ENCODE data around the gene TCIRG1.
"Not testable (repeated sequence)": the region's sequence is repeated elsewhere in the genome, so short reads cannot be mapped to it uniquely, and the experiment has no call there.

Gene TCIRG1

DNA sequence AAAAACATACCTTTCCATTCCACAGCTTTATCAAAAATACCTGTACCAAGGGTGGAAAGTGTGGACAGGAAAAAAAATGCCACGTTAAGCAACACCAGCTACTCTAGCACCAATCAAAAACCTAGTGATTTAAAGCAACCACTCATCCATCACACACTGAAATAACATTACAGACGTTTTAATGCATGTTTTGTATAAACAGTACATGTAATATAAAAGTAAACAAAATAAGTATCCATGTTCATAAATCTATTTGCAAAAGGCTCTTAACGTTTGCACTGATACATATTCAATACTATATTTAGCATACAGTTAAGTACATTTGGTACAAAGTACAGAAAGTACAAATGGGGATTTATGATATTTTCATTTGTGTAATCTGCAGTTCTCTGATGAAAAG lies 43.7 kb downstream of the TCIRG1 start:
- no peak for DNase-seq (ENCODE audit: low spot score)
- peaks cover 2% of the 10 kb centered on the region for H3K36me3 Mint-ChIP-seq (ENCODE audit: low read depth)
- H3K27ac Mint-ChIP-seq, result no peak overlapping the region
- H3K27me3 Mint-ChIP-seq (ENCODE audit: low read depth), result no peaks in the 10 kb centered on the region
- no peak overlapping the region for H3K4me3 Mint-ChIP-seq
- H3K9me3 Mint-ChIP-seq, result no peaks in the 10 kb centered on the region
- H3K4me1 Mint-ChIP-seq (ENCODE audit: low read depth), result no peaks in the 10 kb centered on the region

DNA sequence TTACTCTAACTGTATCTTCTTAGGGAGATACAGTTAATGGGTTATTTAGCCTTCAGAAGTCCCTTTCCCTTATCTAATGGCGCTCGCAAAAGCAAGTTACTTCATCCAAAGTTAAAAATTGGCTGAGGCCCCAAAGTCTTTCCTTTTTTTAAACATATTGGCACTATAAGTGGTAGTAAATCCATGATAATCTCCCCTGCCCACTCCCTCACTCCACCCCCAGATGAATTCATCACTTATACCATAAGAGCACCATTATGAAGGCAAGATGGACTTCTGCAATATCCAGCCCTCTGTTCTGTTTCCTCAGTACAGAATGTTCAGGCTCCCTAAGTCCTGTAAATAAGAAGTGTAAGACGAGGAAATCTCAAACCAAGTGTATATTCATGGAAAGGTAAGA lies 44.7 kb downstream of the TCIRG1 start:
- no peak overlapping the region for H3K4me3 Mint-ChIP-seq
- no peaks in the 10 kb centered on the region for H3K9me3 Mint-ChIP-seq
- H3K27ac Mint-ChIP-seq, result no peak overlapping the region
- H3K27me3 Mint-ChIP-seq (ENCODE audit: low read depth), result no peaks in the 10 kb centered on the region
- H3K4me1 Mint-ChIP-seq (ENCODE audit: low read depth), result no peaks in the 10 kb centered on the region
- peaks cover 2% of the 10 kb centered on the region for H3K36me3 Mint-ChIP-seq (ENCODE audit: low read depth)
- no peak for DNase-seq (ENCODE audit: low spot score)

DNA sequence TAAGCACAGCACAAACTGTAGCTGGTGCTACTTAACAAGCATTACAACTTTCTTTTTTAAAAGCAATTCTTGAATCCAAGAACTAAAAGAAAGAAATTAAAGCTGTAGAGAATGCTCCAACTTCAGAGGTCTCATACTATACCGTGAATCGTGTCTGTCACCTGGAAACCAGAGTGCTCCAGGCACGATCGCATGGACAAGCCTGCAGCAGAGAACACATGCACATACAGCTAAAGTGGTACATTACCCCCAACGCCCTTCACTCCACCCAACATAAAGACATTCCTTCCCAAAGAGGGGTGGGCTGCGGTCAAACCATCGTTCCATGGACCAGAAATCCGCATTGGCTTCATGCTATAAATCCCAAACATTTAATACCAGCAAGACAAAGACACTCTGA lies 50.9 kb downstream of the TCIRG1 start:
- Mint-ChIP-seq H3K9me3 (no peaks in the 10 kb centered on the region), H3K4me3 (no peak overlapping the region), H3K27ac (no peak overlapping the region), H3K27me3 (ENCODE audit: low read depth) (no peaks in the 10 kb centered on the region), H3K4me1 (ENCODE audit: low read depth) (no peaks in the 10 kb centered on the region), H3K36me3 (ENCODE audit: low read depth) (peaks cover 2% of the 10 kb centered on the region)
- DNase-seq (ENCODE audit: low spot score), result no peak

DNA sequence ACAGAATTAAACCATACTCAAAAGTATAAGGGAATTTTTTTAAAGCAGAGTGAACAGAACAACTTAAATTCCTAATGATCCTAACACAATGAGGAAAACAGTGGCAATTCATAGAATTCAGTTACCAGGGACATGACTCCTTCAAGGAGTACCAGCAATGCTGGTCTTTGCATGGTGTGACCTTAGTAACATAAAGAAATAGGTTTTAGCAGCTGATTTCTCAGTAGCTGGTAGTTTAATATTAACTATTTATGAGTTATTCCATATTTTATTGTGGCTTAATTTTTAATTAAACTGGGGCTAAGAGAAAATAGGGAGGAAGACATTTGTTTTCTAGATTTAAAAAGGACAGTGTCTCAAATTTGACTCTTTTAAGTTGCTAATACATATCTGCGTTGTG lies 51.5 kb downstream of the TCIRG1 start:
- no peaks in the 10 kb centered on the region for H3K27me3 Mint-ChIP-seq (ENCODE audit: low read depth)
- no peak overlapping the region for H3K4me3 Mint-ChIP-seq
- H3K9me3 Mint-ChIP-seq, result no peaks in the 10 kb centered on the region
- H3K36me3 Mint-ChIP-seq (ENCODE audit: low read depth), result peaks cover 2% of the 10 kb centered on the region
- H3K27ac Mint-ChIP-seq, result no peak overlapping the region
- no peak for DNase-seq (ENCODE audit: low spot score)
- H3K4me1 Mint-ChIP-seq (ENCODE audit: low read depth), result no peaks in the 10 kb centered on the region

DNA sequence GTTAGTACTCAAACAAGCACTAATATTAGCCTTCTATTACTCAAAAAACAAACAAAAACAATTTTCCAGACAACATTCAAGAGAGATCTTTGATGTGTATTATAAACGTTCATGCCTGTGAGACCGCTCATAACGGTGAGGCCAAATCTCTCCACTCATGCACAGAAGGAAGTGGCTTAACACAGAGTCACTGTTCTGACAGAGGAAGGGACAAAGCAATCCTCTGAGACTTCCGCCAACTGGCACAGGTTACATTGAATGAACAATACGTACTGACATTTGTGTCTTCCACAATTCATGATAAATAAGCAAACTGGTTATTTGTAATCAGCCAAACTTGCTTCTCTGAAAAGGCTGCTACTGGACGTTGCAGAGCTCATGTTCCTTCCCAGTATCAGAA lies 51.9 kb downstream of the TCIRG1 start:
- no peaks in the 10 kb centered on the region for H3K9me3 Mint-ChIP-seq
- H3K4me3 Mint-ChIP-seq, result no peak overlapping the region
- H3K27me3 Mint-ChIP-seq (ENCODE audit: low read depth), result no peaks in the 10 kb centered on the region
- peaks cover 2% of the 10 kb centered on the region for H3K36me3 Mint-ChIP-seq (ENCODE audit: low read depth)
- no peak overlapping the region for H3K27ac Mint-ChIP-seq
- no peak for DNase-seq (ENCODE audit: low spot score)
- no peaks in the 10 kb centered on the region for H3K4me1 Mint-ChIP-seq (ENCODE audit: low read depth)

DNA sequence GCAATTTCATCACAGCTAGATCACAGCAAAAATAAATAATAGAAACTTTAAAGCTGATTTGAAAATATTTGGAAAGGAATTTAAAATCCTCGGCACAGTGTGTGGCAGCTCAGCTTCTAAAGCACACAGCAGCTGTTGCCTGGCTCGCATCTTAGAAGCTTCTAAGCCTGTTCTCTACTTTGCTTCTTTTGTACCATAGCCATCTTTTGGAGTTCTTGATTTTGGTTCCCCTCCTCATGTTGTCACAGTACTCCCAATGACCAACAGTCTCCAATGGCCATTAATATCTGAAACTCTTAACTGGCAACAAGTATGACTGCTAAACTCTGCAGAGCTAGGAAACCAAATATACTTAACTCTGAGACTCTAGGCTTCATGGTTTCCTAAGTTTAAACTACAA lies 53.6 kb downstream of the TCIRG1 start:
- H3K27me3 Mint-ChIP-seq (ENCODE audit: low read depth), result no peaks in the 10 kb centered on the region
- H3K36me3 Mint-ChIP-seq (ENCODE audit: low read depth), result peaks cover 2% of the 10 kb centered on the region
- no peak overlapping the region for H3K27ac Mint-ChIP-seq

DNA sequence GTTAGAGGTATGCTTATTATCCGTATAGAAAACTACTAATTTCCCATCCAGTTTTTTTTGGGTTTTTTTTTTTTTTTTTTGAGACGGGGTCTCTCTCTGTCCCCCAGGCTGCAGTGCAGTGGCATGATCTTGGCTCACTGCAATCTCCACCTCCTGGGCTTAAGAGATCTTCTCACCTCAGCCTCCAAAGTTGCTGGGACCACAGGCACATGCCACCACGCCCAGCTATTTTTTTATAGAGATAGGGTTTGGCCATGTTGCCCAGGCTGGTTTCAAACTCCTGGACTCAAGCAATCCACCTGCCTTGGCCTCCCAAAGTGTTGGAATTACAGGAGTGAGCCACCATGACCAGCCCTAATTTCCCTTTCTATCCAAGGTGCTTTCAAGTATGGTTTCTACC lies 54.1 kb downstream of the TCIRG1 start:
- not testable (repeated sequence) for H3K27me3 Mint-ChIP-seq (ENCODE audit: low read depth); H3K4me3 Mint-ChIP-seq; H3K36me3 Mint-ChIP-seq (ENCODE audit: low read depth); DNase-seq (ENCODE audit: low spot score); H3K9me3 Mint-ChIP-seq; H3K4me1 Mint-ChIP-seq (ENCODE audit: low read depth); H3K27ac Mint-ChIP-seq

More for the DNA sequence above, 53.6 kb downstream of the TCIRG1 start:
- no peaks in the 10 kb centered on the region for H3K9me3 Mint-ChIP-seq
- DNase-seq (ENCODE audit: low spot score), result no peak
- no peaks in the 10 kb centered on the region for H3K4me1 Mint-ChIP-seq (ENCODE audit: low read depth)
- no peak overlapping the region for H3K4me3 Mint-ChIP-seq

DNA sequence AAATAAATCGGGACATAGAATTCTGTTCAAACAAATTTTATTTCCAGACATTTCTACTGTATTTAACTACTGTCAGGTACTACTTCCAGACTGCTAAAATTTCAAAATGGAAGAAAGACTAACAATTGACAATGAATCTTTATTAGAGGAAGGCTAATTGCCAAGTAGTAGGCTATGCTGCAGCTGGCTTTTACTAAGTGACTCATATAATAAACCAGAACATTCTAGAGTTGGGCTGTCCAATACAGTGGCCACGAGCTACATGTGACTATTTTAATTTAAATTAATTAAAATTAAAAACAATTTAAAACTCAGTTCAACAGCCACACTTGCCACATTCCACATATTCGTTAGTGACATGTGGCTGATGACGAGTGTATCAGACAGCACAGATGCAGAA lies 54.7 kb downstream of the TCIRG1 start:
- no peak for DNase-seq (ENCODE audit: low spot score)
- no peaks in the 10 kb centered on the region for H3K4me1 Mint-ChIP-seq (ENCODE audit: low read depth)
- H3K9me3 Mint-ChIP-seq, result no peaks in the 10 kb centered on the region
- no peaks in the 10 kb centered on the region for H3K27me3 Mint-ChIP-seq (ENCODE audit: low read depth)
- no peak overlapping the region for H3K27ac Mint-ChIP-seq
- peaks cover 2% of the 10 kb centered on the region for H3K36me3 Mint-ChIP-seq (ENCODE audit: low read depth)
- H3K4me3 Mint-ChIP-seq, result no peak overlapping the region

DNA sequence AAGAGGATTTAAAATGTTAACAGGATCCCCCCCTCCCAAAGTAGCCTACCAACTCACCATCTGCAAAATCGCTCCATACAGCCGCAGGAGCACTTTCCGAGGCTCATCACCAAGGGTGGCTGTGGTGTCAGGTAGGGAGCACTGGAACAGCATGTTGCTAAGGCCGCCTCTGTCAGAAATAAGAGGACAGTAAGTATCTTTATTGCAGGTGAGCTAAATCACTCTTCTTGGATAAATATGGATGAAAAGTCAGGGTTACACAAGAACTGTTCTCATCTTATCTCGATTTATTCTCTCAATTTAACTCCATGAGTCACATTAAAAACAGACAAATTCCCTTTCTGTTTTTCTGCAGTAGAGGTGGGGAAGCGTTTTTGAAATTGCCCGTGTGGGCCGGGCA lies 58.1 kb downstream of the TCIRG1 start:
- Mint-ChIP-seq H3K36me3 (ENCODE audit: low read depth) (no peaks in the 10 kb centered on the region), H3K27ac (no peak overlapping the region), H3K4me3 (no peak overlapping the region), H3K4me1 (ENCODE audit: low read depth) (peaks cover 7% of the 10 kb centered on the region), H3K9me3 (no peaks in the 10 kb centered on the region), H3K27me3 (ENCODE audit: low read depth) (no peaks in the 10 kb centered on the region)
- DNase-seq (ENCODE audit: low spot score), result no peak

DNA sequence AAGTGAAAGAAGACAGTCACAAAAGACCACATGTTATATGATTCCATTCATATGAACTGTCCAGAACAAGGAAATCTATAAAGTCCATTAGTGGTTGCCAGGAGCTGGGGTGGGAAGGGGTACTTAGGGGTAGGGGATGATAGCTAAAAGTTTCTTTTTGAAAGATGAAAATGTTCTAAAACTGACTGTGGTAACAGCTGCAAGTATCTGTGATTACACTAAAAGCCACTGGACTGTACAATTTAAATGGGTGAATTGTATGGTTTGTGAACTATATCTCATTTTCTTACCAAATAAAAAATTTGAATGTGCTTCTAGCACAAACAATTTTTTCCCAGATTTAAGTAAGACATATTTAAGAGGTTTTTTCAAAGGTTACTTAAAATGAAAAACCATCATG lies 60.2 kb downstream of the TCIRG1 start:
- Mint-ChIP-seq H3K27ac (no peak overlapping the region), H3K9me3 (no peaks in the 10 kb centered on the region), H3K4me3 (no peak overlapping the region), H3K27me3 (ENCODE audit: low read depth) (no peaks in the 10 kb centered on the region), H3K36me3 (ENCODE audit: low read depth) (peaks cover 2% of the 10 kb centered on the region), H3K4me1 (ENCODE audit: low read depth) (peaks cover 7% of the 10 kb centered on the region)
- DNase-seq (ENCODE audit: low spot score), result no peak

DNA sequence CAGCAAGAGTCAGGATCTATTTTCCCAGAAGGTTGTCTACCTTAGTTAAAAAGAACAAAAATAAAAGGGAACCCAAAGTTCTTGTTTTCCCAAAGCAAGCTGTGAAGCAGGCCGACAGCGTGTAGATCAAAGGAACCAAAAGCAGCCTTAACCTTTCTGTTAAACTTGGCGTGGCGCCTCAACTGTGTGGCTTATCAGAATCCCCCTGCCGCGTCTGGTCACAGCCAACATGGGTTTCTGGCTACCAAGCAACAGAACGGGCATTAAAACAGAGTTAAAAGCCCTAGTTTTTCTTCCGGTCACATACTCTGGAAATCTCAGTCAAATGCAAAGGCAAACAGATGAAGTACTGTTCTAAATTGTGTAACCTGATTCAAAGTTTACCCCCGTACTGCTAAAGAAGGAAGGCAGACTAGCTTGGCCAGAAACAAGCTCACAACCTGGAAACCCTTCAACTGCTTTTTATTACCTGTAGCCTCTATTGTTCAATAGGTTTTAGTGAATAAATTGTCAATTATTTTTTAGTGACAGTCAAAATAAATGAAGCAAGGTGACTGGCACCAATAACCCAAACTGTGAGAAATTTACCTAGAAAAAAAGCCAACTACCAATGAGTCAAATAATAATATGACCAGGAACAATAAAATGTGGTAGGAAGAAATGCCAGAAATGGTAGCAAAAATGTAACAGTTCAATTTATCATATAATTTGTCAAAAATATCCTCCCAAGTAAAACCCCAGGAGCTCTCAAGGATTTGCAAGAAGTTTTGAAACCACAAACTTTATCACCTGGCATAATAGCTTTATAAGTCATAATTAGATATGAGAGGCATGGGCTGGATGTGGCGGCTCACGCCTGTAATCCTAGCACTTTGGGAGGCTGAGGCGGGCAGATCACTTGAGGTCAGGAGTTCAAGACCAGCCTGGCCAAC lies 60.9 kb downstream of the TCIRG1 start:
- no peaks in the 10 kb centered on the region for H3K9me3 Mint-ChIP-seq
- no peaks in the 10 kb centered on the region for H3K27me3 Mint-ChIP-seq (ENCODE audit: low read depth)
- peaks cover 7% of the 10 kb centered on the region for H3K4me1 Mint-ChIP-seq (ENCODE audit: low read depth)
- DNase-seq (ENCODE audit: low spot score), result no peak
- peak overlapping the region; percentile 24 for H3K4me3 Mint-ChIP-seq
- H3K36me3 Mint-ChIP-seq (ENCODE audit: low read depth), result peaks cover 2% of the 10 kb centered on the region
- H3K27ac Mint-ChIP-seq, result no peak overlapping the region

Measured in T-helper 2 cell treated with Interferon-gamma antibody and Interleukin-4, amounts not matched to agents 5 μg/mL and 100 μg/mL, for 36 hours (primary cell).